ENCODE measurements around the gene VCL.

Gene VCL

GRCh38 chr10:74092372-74092771, 94.5 kb downstream of the VCL start:
- Histone ChIP-seq H3K9me3 (ENCODE audit: control insufficient read depth, insufficient read depth, low read length) (no peaks in the 10 kb centered on the region), H3K4me3 (ENCODE audit: low read depth, low read length) (no peak overlapping the region), H3K27me3 (ENCODE audit: control insufficient read depth, insufficient read depth, low read length) (no peaks in the 10 kb centered on the region), H3K27ac (ENCODE audit: low read depth, low read length) (no peak overlapping the region), H3K4me1 (ENCODE audit: control insufficient read depth, insufficient read depth, low read length) (no peaks in the 10 kb centered on the region), H3K9ac (ENCODE audit: low read depth, low read length) (no peak overlapping the region), H3K36me3 (ENCODE audit: control insufficient read depth, insufficient read depth, low read length) (peaks cover 94% of the 10 kb centered on the region)

GRCh38 chr10:74093530-74094164, 95.7 kb downstream of the VCL start:
- H3K27me3 ChIP-seq (ENCODE audit: control insufficient read depth, insufficient read depth, low read length) = no peaks in the 10 kb centered on the region
- H3K4me3 ChIP-seq (ENCODE audit: low read depth, low read length) = no peak overlapping the region
- no peak overlapping the region for H3K9ac ChIP-seq (ENCODE audit: low read depth, low read length)
- peaks cover 97% of the 10 kb centered on the region for H3K36me3 ChIP-seq (ENCODE audit: control insufficient read depth, insufficient read depth, low read length)
- H3K27ac ChIP-seq (ENCODE audit: low read depth, low read length) = no peak overlapping the region
- H3K4me1 ChIP-seq (ENCODE audit: control insufficient read depth, insufficient read depth, low read length) = no peaks in the 10 kb centered on the region
- no peaks in the 10 kb centered on the region for H3K9me3 ChIP-seq (ENCODE audit: control insufficient read depth, insufficient read depth, low read length)

- Histone ChIP-seq H3K36me3 (ENCODE audit: control insufficient read depth, insufficient read depth, low read length) (peaks cover 97% of the 10 kb centered on the region), H3K4me3 (ENCODE audit: low read depth, low read length) (no peak overlapping the region), H3K9me3 (ENCODE audit: control insufficient read depth, insufficient read depth, low read length) (no peaks in the 10 kb centered on the region), H3K27ac (ENCODE audit: low read depth, low read length) (peak overlapping the region; percentile 2), H3K4me1 (ENCODE audit: control insufficient read depth, insufficient read depth, low read length) (no peaks in the 10 kb centered on the region), H3K27me3 (ENCODE audit: control insufficient read depth, insufficient read depth, low read length) (no peaks in the 10 kb centered on the region), H3K9ac (ENCODE audit: low read depth, low read length) (no peak overlapping the region)
Observed at GRCh38 chr10:74094231-74094630, 96.3 kb downstream of the VCL start.

- H3K4me1 ChIP-seq (ENCODE audit: control insufficient read depth, insufficient read depth, low read length) = no peaks in the 10 kb centered on the region
- peaks cover 96% of the 10 kb centered on the region for H3K36me3 ChIP-seq (ENCODE audit: control insufficient read depth, insufficient read depth, low read length)
Observed at GRCh38 chr10:74096777-74097176, 98.9 kb downstream of the VCL start.

GRCh38 chr10:74097776-74098175, 99.9 kb downstream of the VCL start:
- Histone ChIP-seq H3K4me3 (ENCODE audit: low read depth, low read length) (no peak overlapping the region), H3K9me3 (ENCODE audit: control insufficient read depth, insufficient read depth, low read length) (no peaks in the 10 kb centered on the region), H3K36me3 (ENCODE audit: control insufficient read depth, insufficient read depth, low read length) (peaks cover 97% of the 10 kb centered on the region), H3K9ac (ENCODE audit: low read depth, low read length) (no peak overlapping the region), H3K4me1 (ENCODE audit: control insufficient read depth, insufficient read depth, low read length) (no peaks in the 10 kb centered on the region), H3K27ac (ENCODE audit: low read depth, low read length) (no peak overlapping the region), H3K27me3 (ENCODE audit: control insufficient read depth, insufficient read depth, low read length) (no peaks in the 10 kb centered on the region)

More at GRCh38 chr10:74096777-74097176, 98.9 kb downstream of the VCL start:
- H3K9ac ChIP-seq (ENCODE audit: low read depth, low read length) = no peak overlapping the region
- H3K4me3 ChIP-seq (ENCODE audit: low read depth, low read length) = no peak overlapping the region
- no peaks in the 10 kb centered on the region for H3K9me3 ChIP-seq (ENCODE audit: control insufficient read depth, insufficient read depth, low read length)
- no peaks in the 10 kb centered on the region for H3K27me3 ChIP-seq (ENCODE audit: control insufficient read depth, insufficient read depth, low read length)
- H3K27ac ChIP-seq (ENCODE audit: low read depth, low read length) = no peak overlapping the region

GRCh38 chr10:74099420-74099819, 101.5 kb downstream of the VCL start:
- Histone ChIP-seq H3K27ac (ENCODE audit: low read depth, low read length) (no peak overlapping the region), H3K4me3 (ENCODE audit: low read depth, low read length) (no peak overlapping the region), H3K9ac (ENCODE audit: low read depth, low read length) (no peak overlapping the region), H3K4me1 (ENCODE audit: control insufficient read depth, insufficient read depth, low read length) (no peaks in the 10 kb centered on the region), H3K27me3 (ENCODE audit: control insufficient read depth, insufficient read depth, low read length) (no peaks in the 10 kb centered on the region), H3K9me3 (ENCODE audit: control insufficient read depth, insufficient read depth, low read length) (no peaks in the 10 kb centered on the region), H3K36me3 (ENCODE audit: control insufficient read depth, insufficient read depth, low read length) (peaks cover 96% of the 10 kb centered on the region)

GRCh38 chr10:74099836-74100235, 101.9 kb downstream of the VCL start:
- Histone ChIP-seq H3K27me3 (ENCODE audit: control insufficient read depth, insufficient read depth, low read length) (no peaks in the 10 kb centered on the region), H3K9ac (ENCODE audit: low read depth, low read length) (no peak overlapping the region), H3K9me3 (ENCODE audit: control insufficient read depth, insufficient read depth, low read length) (no peaks in the 10 kb centered on the region), H3K4me1 (ENCODE audit: control insufficient read depth, insufficient read depth, low read length) (no peaks in the 10 kb centered on the region), H3K27ac (ENCODE audit: low read depth, low read length) (no peak overlapping the region), H3K4me3 (ENCODE audit: low read depth, low read length) (no peak overlapping the region), H3K36me3 (ENCODE audit: control insufficient read depth, insufficient read depth, low read length) (peaks cover 96% of the 10 kb centered on the region)

GRCh38 chr10:74103560-74104258, 105.8 kb downstream of the VCL start:
- H3K27ac ChIP-seq (ENCODE audit: low read depth, low read length) = no peak overlapping the region
- no peaks in the 10 kb centered on the region for H3K4me1 ChIP-seq (ENCODE audit: control insufficient read depth, insufficient read depth, low read length)
- no peak overlapping the region for H3K9ac ChIP-seq (ENCODE audit: low read depth, low read length)
- no peaks in the 10 kb centered on the region for H3K9me3 ChIP-seq (ENCODE audit: control insufficient read depth, insufficient read depth, low read length)
- no peaks in the 10 kb centered on the region for H3K27me3 ChIP-seq (ENCODE audit: control insufficient read depth, insufficient read depth, low read length)
- peaks cover 92% of the 10 kb centered on the region for H3K36me3 ChIP-seq (ENCODE audit: control insufficient read depth, insufficient read depth, low read length)
- H3K4me3 ChIP-seq (ENCODE audit: low read depth, low read length) = no peak overlapping the region

GRCh38 chr10:74104480-74104879, 106.6 kb downstream of the VCL start:
- no peak overlapping the region for H3K9ac ChIP-seq (ENCODE audit: low read depth, low read length)
- no peaks in the 10 kb centered on the region for H3K4me1 ChIP-seq (ENCODE audit: control insufficient read depth, insufficient read depth, low read length)
- H3K4me3 ChIP-seq (ENCODE audit: low read depth, low read length) = no peak overlapping the region
- no peaks in the 10 kb centered on the region for H3K27me3 ChIP-seq (ENCODE audit: control insufficient read depth, insufficient read depth, low read length)
- H3K27ac ChIP-seq (ENCODE audit: low read depth, low read length) = no peak overlapping the region
- peaks cover 92% of the 10 kb centered on the region for H3K36me3 ChIP-seq (ENCODE audit: control insufficient read depth, insufficient read depth, low read length)
- H3K9me3 ChIP-seq (ENCODE audit: control insufficient read depth, insufficient read depth, low read length) = no peaks in the 10 kb centered on the region

- no peaks in the 10 kb centered on the region for H3K9me3 ChIP-seq (ENCODE audit: control insufficient read depth, insufficient read depth, low read length)
- H3K27me3 ChIP-seq (ENCODE audit: control insufficient read depth, insufficient read depth, low read length) = no peaks in the 10 kb centered on the region
- H3K4me1 ChIP-seq (ENCODE audit: control insufficient read depth, insufficient read depth, low read length) = no peaks in the 10 kb centered on the region
- H3K4me3 ChIP-seq (ENCODE audit: low read depth, low read length) = no peak overlapping the region
- H3K9ac ChIP-seq (ENCODE audit: low read depth, low read length) = no peak overlapping the region
- no peak overlapping the region for H3K27ac ChIP-seq (ENCODE audit: low read depth, low read length)
- H3K36me3 ChIP-seq (ENCODE audit: control insufficient read depth, insufficient read depth, low read length) = peaks cover 92% of the 10 kb centered on the region
Observed at GRCh38 chr10:74104996-74105395, 107.1 kb downstream of the VCL start.

- H3K9ac ChIP-seq (ENCODE audit: low read depth, low read length) = no peak overlapping the region
- no peaks in the 10 kb centered on the region for H3K4me1 ChIP-seq (ENCODE audit: control insufficient read depth, insufficient read depth, low read length)
- no peaks in the 10 kb centered on the region for H3K27me3 ChIP-seq (ENCODE audit: control insufficient read depth, insufficient read depth, low read length)
- H3K9me3 ChIP-seq (ENCODE audit: control insufficient read depth, insufficient read depth, low read length) = no peaks in the 10 kb centered on the region
- H3K36me3 ChIP-seq (ENCODE audit: control insufficient read depth, insufficient read depth, low read length) = peaks cover 95% of the 10 kb centered on the region
- H3K4me3 ChIP-seq (ENCODE audit: low read depth, low read length) = no peak overlapping the region
- no peak overlapping the region for H3K27ac ChIP-seq (ENCODE audit: low read depth, low read length)
Observed at GRCh38 chr10:74107391-74107790, 109.5 kb downstream of the VCL start.

Data from HUES48 (cell line).